ENCODE data around the gene PTPN1. TPM values are rescaled to one million over a fixed set of nuclear protein-coding genes. Genes with fewer than 3 reads are reported as not detected.
"Not testable (repeated sequence)": the region's sequence is repeated elsewhere in the genome, so short reads cannot be mapped to it uniquely, and the experiment has no call there.

Gene PTPN1
- total and polyA plus RNA-seq, 10 of the 15 experiments (the other 5 are each of a cell fraction or from before 2014, with no cell fraction given) = 15.9 to 74.7 (median 43.9) TPM

GRCh38 chr20:50472693-50473664 is 37.2 kb upstream of the PTPN1 start:
- in situ Hi-C loops (cut with MboI) (loop anchor here (5.0 kb wide), 1 partner anchor 104 kb away; no protein-coding TSS in a partner anchor), intact Hi-C loops (cut with micrococcal nuclease; ENCODE audit: unreplicated experiment) (no loop called here)
- ATAC-seq (peak; percentile 15; the same call in 1 of the 3 replicates), FAIRE-seq (no peak), DNase-seq (ENCODE audit: low read depth, low spot score) (no peak)
- ChIA-PET RAD21 (ENCODE audit: unreplicated experiment) (interaction anchor here (1.7 kb wide), 2 partner anchors 39 to 97 kb away, joined by 4 to 5 read pairs; no protein-coding TSS in a partner anchor), SMC1A (ENCODE audit: uncharacterized antibody, unreplicated experiment) (interaction anchor here (1.7 to 95.1 kb wide), 2 partner anchors 10 to 73 kb away, joined by 4 to 2799 read pairs; partner anchors contain the start of gene PTPN1), POLR2A (interaction anchor here (0.7 to 1.0 kb wide), 2 partner anchors 34 to 51 kb away, joined by 3 read pairs; no protein-coding TSS in a partner anchor), CTCF (interaction anchor here (0.8 to 1.8 kb wide), 5 partner anchors 9 to 116 kb away, joined by 3 to 7 read pairs (median 4); no protein-coding TSS in a partner anchor)
- 71% methylated on average over 12 of the region's 12 CpGs for WGBS (ENCODE audit: insufficient coverage, insufficient replicate concordance, low lambda C conversion rate, missing lambda C conversion rate)
- H3K27me3 ChIP-seq (replicated peaks in 1 of 2; ENCODE audit: control insufficient read depth in 2 of 2, insufficient read depth in 2 of 2, low read length in 1 of 2) = no peaks in the 10 kb centered on the region
- peaks cover 20% of the 10 kb centered on the region for H3K4me1 ChIP-seq (ENCODE audit: control insufficient read depth, insufficient read depth, low read length)
- no peak overlapping the region for H3K9ac ChIP-seq (ENCODE audit: control insufficient read depth, insufficient read depth, low read length)
- H3K27ac ChIP-seq (ENCODE audit: control insufficient read depth, insufficient read depth) = no peak overlapping the region
- no peaks in the 10 kb centered on the region for H3K9me3 ChIP-seq (replicated peaks; ENCODE audit: control insufficient read depth, insufficient read depth, low read length)
- H3K36me3 ChIP-seq (ENCODE audit: control insufficient read depth in 2 of 2, insufficient read depth in 2 of 2, low read length in 1 of 2) = no peaks in the 10 kb centered on the region
- BruUV-seq (replicated peaks) = no TSS peak
- H3K4me3 ChIP-seq = no peak overlapping the region
- H4K20me1 ChIP-seq (ENCODE audit: control insufficient read depth, insufficient read depth) = no peaks in the 10 kb centered on the region
- H2AFZ ChIP-seq (ENCODE audit: control insufficient read depth, low read depth, low read length) = no peak overlapping the region
- TF ChIP-seq RUNX3 (IDR thresholded peaks at IDR 0.05; ENCODE audit: low read length) = no peak
- no peak for TF ChIP-seq CEBPB (IDR thresholded peaks at IDR 0.05; ENCODE audit: borderline replicate concordance in 1 of 2, low read depth in 2 of 2, low read length in 2 of 2)
- TF ChIP-seq TARDBP (IDR thresholded peaks at IDR 0.05; ENCODE audit: borderline replicate concordance) = no peak
- TF ChIP-seq EZH2 (IDR thresholded peaks at IDR 0.05; ENCODE audit: borderline replicate concordance, control insufficient read depth, low read depth, low read length) = no peak
- peak; percentile 32; the same call in 1 of the 2 replicates for TF ChIP-seq REST (IDR thresholded peaks at IDR 0.05; ENCODE audit: low read depth, low read length)
- no peak overlapping the region; the same call in 1 of the 2 replicates for H3K4me2 ChIP-seq (ENCODE audit: control insufficient read depth, insufficient read depth)
- H3K79me2 ChIP-seq (ENCODE audit: control insufficient read depth, insufficient read depth, low read length) = no peaks in the 10 kb centered on the region

GRCh38 chr20:50474356-50474755 is 35.8 kb upstream of the PTPN1 start:
- in situ Hi-C loops (cut with MboI) = loop anchor here (5.0 kb wide), 1 partner anchor 103 kb away; no protein-coding TSS in a partner anchor

More at GRCh38 chr20:50474356-50474755, 35.8 kb upstream of the PTPN1 start:
- intact Hi-C loops (cut with micrococcal nuclease; ENCODE audit: unreplicated experiment); H3K9ac ChIP-seq (ENCODE audit: control insufficient read depth, insufficient read depth, low read length); H3K4me2 ChIP-seq (ENCODE audit: control insufficient read depth, insufficient read depth); ATAC-seq; H3K27ac ChIP-seq (ENCODE audit: control insufficient read depth, insufficient read depth); POLR2A ChIA-PET; H3K4me3 ChIP-seq; FAIRE-seq; H3K27me3 ChIP-seq (replicated peaks in 1 of 2; ENCODE audit: control insufficient read depth in 2 of 2, insufficient read depth in 2 of 2, low read length in 1 of 2); H4K20me1 ChIP-seq (ENCODE audit: control insufficient read depth, insufficient read depth); BruUV-seq (replicated peaks); DNase-seq (ENCODE audit: low read depth, low spot score); H3K36me3 ChIP-seq (ENCODE audit: control insufficient read depth in 2 of 2, insufficient read depth in 2 of 2, low read length in 1 of 2); H3K9me3 ChIP-seq (replicated peaks; ENCODE audit: control insufficient read depth, insufficient read depth, low read length); H3K79me2 ChIP-seq (ENCODE audit: control insufficient read depth, insufficient read depth, low read length); H2AFZ ChIP-seq (ENCODE audit: control insufficient read depth, low read depth, low read length): not testable (repeated sequence)
- ChIA-PET SMC1A (ENCODE audit: uncharacterized antibody, unreplicated experiment) (interaction anchor here (95.1 kb wide), 1 partner anchor 71 kb away, joined by 2799 read pairs; the partner anchor contains the start of gene PTPN1), CTCF (interaction anchor here (0.7 to 1.4 kb wide), 2 partner anchors 35 to 99 kb away, joined by 3 read pairs; partner anchors contain the start of gene PTPN1), RAD21 (ENCODE audit: unreplicated experiment) (interaction anchor here (1.5 to 1.7 kb wide), 2 partner anchors 96 kb away, joined by 4 read pairs; no protein-coding TSS in a partner anchor)
- peaks cover 26% of the 10 kb centered on the region for H3K4me1 ChIP-seq (ENCODE audit: control insufficient read depth, insufficient read depth, low read length)
- 84% methylated on average over 5 of the region's 5 CpGs for WGBS (ENCODE audit: insufficient coverage, insufficient replicate concordance, low lambda C conversion rate, missing lambda C conversion rate)

All from GM12878 (cell line).